H1 (cell line): Measurements from ENCODE around the gene FIG4. TPM values are rescaled to one million over a fixed set of nuclear protein-coding genes. Genes with fewer than 3 reads are reported as not detected.

ENCODE experiments used
- CTCF ChIA-PET: fragments of 300-600 bp; sonication (Branson Sonifier 250); formaldehyde crosslinking; loops from one replicate; lab custom pipeline; 2021; ENCODE audit not compliant: partially characterized antibody; lab: Charles Lee
- POLR2A ChIA-PET: fragments of 300-600 bp; sonication (Branson Sonifier 250); formaldehyde crosslinking; loops from one replicate; lab custom pipeline; 2021; ENCODE audit warnings: inconsistent platforms; ENCODE audit not compliant: partially characterized antibody; lab: Charles Lee
- DNase-seq, 2 experiments: peaks; one replicate each; pipeline versions ENCODE4 v3.0.0 to v3.0.0-alpha.2; 2010 to 2022; ENCODE audit warnings: low spot score in 2 of 2, low read depth in 1 of 2, mixed read lengths in 1 of 2
- FAIRE-seq: peaks from 2 replicates; lab custom pipeline; 2011; peaks lifted over from hg19 to GRCh38; lab: Jason Lieb, UNC
- H2AFZ ChIP-seq: 2 replicates; pipeline ENCODE4 v1.8.1; 2012; ENCODE audit warnings: low read length, inconsistent platforms
- H2AK5ac ChIP-seq: 2 replicates; pipeline ENCODE4 v1.6.1; 2013; ENCODE audit warnings: low read depth, low read length
- H2BK120ac ChIP-seq: replicated peaks from 2 replicates; pipeline ENCODE3; 2013; ENCODE audit warnings: low read depth, low read length, inconsistent platforms
- H2BK12ac ChIP-seq: 2 replicates; pipeline ENCODE4 v1.6.1; 2013; ENCODE audit warnings: low read depth, low read length
- H2BK15ac ChIP-seq: 2 replicates; pipeline ENCODE4 v1.6.1; 2013; ENCODE audit warnings: low read length
- H2BK20ac ChIP-seq: 2 replicates; pipeline ENCODE4 v1.6.1; 2013; ENCODE audit warnings: low read length
- H2BK5ac ChIP-seq: 2 replicates; pipeline ENCODE4 v1.6.1; 2013; ENCODE audit warnings: low read depth, low read length
- H3K14ac ChIP-seq: 2 replicates; pipeline ENCODE4 v1.6.1; 2013; ENCODE audit warnings: inconsistent platforms; ENCODE audit not compliant: insufficient read length
- H3K18ac ChIP-seq: 2 replicates; pipeline ENCODE4 v1.6.1; 2013; ENCODE audit warnings: low read length; ENCODE audit errors: extremely low read depth
- H3K23ac ChIP-seq: 2 replicates; pipeline ENCODE4 v1.6.1; 2013; ENCODE audit warnings: inconsistent platforms; ENCODE audit not compliant: insufficient read length
- H3K23me2 ChIP-seq: 2 replicates; pipeline ENCODE4 v1.6.1; 2013; ENCODE audit warnings: low read depth, low read length
- H3K27ac ChIP-seq: 2 replicates; pipeline ENCODE4 v1.6.1; 2011; ENCODE audit warnings: low read depth, low read length, inconsistent platforms
- H3K27me3 ChIP-seq, 4 experiments: replicated peaks in 1 of 4; 1 replicate in 1 of 4; 2 replicates in 3 of 4; pipeline versions ENCODE4 v1.6.1 to v1.8.1; 2011 to 2013; ENCODE audit warnings: low read length in 3 of 4, mild to moderate bottlenecking in 3 of 4, inconsistent platforms in 2 of 4, mixed read lengths in 2 of 4, moderate library complexity in 1 of 4; ENCODE audit not compliant: control insufficient read depth in 3 of 4, insufficient read depth in 3 of 4; ENCODE audit errors: extremely low read depth in 1 of 4
- H3K36me3 ChIP-seq, 4 experiments: 2 replicates each; pipeline versions ENCODE4 v1.6.1 to v1.8.1; 2011 to 2013; ENCODE audit warnings: mild to moderate bottlenecking in 4 of 4, low read length in 3 of 4, moderate library complexity in 2 of 4, control low read depth in 1 of 4, inconsistent platforms in 1 of 4; ENCODE audit not compliant: insufficient read depth in 4 of 4, control insufficient read depth in 2 of 4
- H3K4ac ChIP-seq: replicated peaks from 2 replicates; pipeline ENCODE3; 2013; ENCODE audit warnings: low read length, low read depth, mixed read lengths, inconsistent platforms; ENCODE audit not compliant: insufficient read length
- H3K4me1 ChIP-seq, 4 experiments: replicated peaks in 1 of 4; 1 replicate in 1 of 4; 2 replicates in 3 of 4; pipeline versions ENCODE4 v1.6.1 to v1.8.1; 2011 to 2013; ENCODE audit warnings: low read length in 3 of 4, inconsistent platforms in 2 of 4, mixed read lengths in 1 of 4; ENCODE audit not compliant: insufficient read depth in 4 of 4, control insufficient read depth in 3 of 4
- H3K4me2 ChIP-seq, 2 experiments: 2 replicates each; pipeline versions ENCODE4 v1.6.1 to v1.8.1; 2011 to 2013; ENCODE audit warnings: low read depth in 2 of 2, low read length in 2 of 2, control low read depth in 1 of 2, inconsistent platforms in 1 of 2, mild to moderate bottlenecking in 1 of 2; ENCODE audit not compliant: insufficient read depth in 1 of 2
- H3K4me3 ChIP-seq, 4 experiments: fragments of 200-600, 300-600 bp in 1 of 4; sonication (generic), shearing (Covaris generic), sonication (Bioruptor Twin) in 1 of 4; 2 replicates each; pipeline versions ENCODE4 v1.5.1 to v1.8.1; 2011 to 2016; ENCODE audit warnings: low read length in 4 of 4, low read depth in 3 of 4, control low read depth in 2 of 4, inconsistent platforms in 2 of 4, mild to moderate bottlenecking in 2 of 4, mixed read lengths in 1 of 4, moderate library complexity in 1 of 4; ENCODE audit not compliant: insufficient read depth in 2 of 4; ENCODE audit errors: extremely low read depth in 1 of 4
- H3K56ac ChIP-seq: replicated peaks from 2 replicates; pipeline ENCODE3; 2013; ENCODE audit warnings: low read depth, mild to moderate bottlenecking, mixed read lengths, low read length, inconsistent platforms; ENCODE audit not compliant: insufficient read length
- H3K79me1 ChIP-seq: 2 replicates; pipeline ENCODE4 v1.6.1; 2013; ENCODE audit warnings: low read depth, low read length, control low read depth
- H3K79me2 ChIP-seq, 2 experiments: 2 replicates each; pipeline versions ENCODE4 v1.6.1 to v1.8.1; 2012 to 2013; ENCODE audit warnings: low read length in 2 of 2, mild to moderate bottlenecking in 2 of 2, inconsistent platforms in 1 of 2; ENCODE audit not compliant: insufficient read depth in 2 of 2, control insufficient read depth in 1 of 2
- H3K9ac ChIP-seq, 4 experiments: replicated peaks in 1 of 4; 1 replicate in 1 of 4; 2 replicates in 3 of 4; pipeline versions ENCODE4 v1.6.1 to v1.8.1; 2011 to 2013; ENCODE audit warnings: low read depth in 3 of 4, low read length in 3 of 4, control low read depth in 2 of 4, mild to moderate bottlenecking in 2 of 4, moderate library complexity in 2 of 4, inconsistent platforms in 1 of 4; ENCODE audit errors: extremely low read depth in 1 of 4
- H3K9me3 ChIP-seq, 2 experiments: 2 replicates each; pipeline versions ENCODE4 v1.6.1 to v1.8.1; 2012 to 2013; ENCODE audit warnings: mild to moderate bottlenecking in 2 of 2, moderate library complexity in 2 of 2, control low read depth in 1 of 2, inconsistent platforms in 1 of 2, low read depth in 1 of 2, low read length in 1 of 2, mixed read lengths in 1 of 2; ENCODE audit not compliant: insufficient read depth in 2 of 2
- H4K20me1 ChIP-seq, 2 experiments: replicated peaks in 1 of 2; 2 replicates each; pipeline versions ENCODE3 to v1.8.1; 2011 to 2013; ENCODE audit warnings: inconsistent platforms in 2 of 2, low read length in 2 of 2, mild to moderate bottlenecking in 1 of 2; ENCODE audit not compliant: insufficient read depth in 2 of 2, control insufficient read depth in 1 of 2
- H4K5ac ChIP-seq: 2 replicates; pipeline ENCODE4 v1.6.1; 2013; ENCODE audit warnings: low read length, low read depth, mixed read lengths, inconsistent platforms; ENCODE audit not compliant: insufficient read length
- H4K8ac ChIP-seq: 2 replicates; pipeline ENCODE4 v1.8.0; 2013; ENCODE audit warnings: mild to moderate bottlenecking, moderate library complexity, low read length, inconsistent platforms; ENCODE audit not compliant: insufficient read depth; ENCODE audit errors: extremely low read depth
- H4K91ac ChIP-seq: replicated peaks from 2 replicates; pipeline ENCODE3; 2013; ENCODE audit warnings: low read length, mixed read lengths, inconsistent platforms; ENCODE audit not compliant: insufficient read length
- WGBS, 2 experiments: shearing (Covaris generic) in 1 of 2; methylation state at CpG; one replicate each; pipeline versions ENCODE4 v1.1.6 to v1.1.7; 2013 to 2015; ENCODE audit warnings: low lambda C conversion rate in 2 of 2, mixed read lengths in 2 of 2, inconsistent platforms in 1 of 2, low coverage in 1 of 2, missing lambda C conversion rate in 1 of 2; ENCODE audit not compliant: insufficient replicate concordance in 2 of 2, insufficient coverage in 1 of 2, insufficient read length in 1 of 2; ENCODE audit errors: extremely low coverage in 1 of 2, missing lambda C conversion rate in 1 of 2; 5-methylcytosine and 5-hydroxymethylcytosine counted together
- polyA plus RNA-seq, 7 experiments: library from polyadenylated mRNA; depleted of rRNA in 3 of 7; stranded (reverse) in 5 of 7; unstranded in 2 of 7; fragments of >200 nt in 5 of 7; fragments of 200-250 nt in 2 of 7; gene quantifications; 1 replicate in 5 of 7; 2 replicates in 1 of 7; 4 replicates in 1 of 7; pipeline versions ENCODE4 v1.2.1 to v1.2.3, GENCODE V29; 2011 to 2013; ENCODE audit warnings: missing spikeins in 2 of 7, mixed read lengths in 2 of 7
- total RNA-seq: library from RNA; stranded (reverse); fragmentation: NEBNext Ultra II Directional; extraction: Animal tissue kit (Norgen Biotek cat#: 25700); gene quantifications from 2 replicates; pipeline ENCODE4 v1.2.1, GENCODE V29; 2021

Gene FIG4
- total and polyA plus RNA-seq, 2 of the 8 experiments (the other 6 are each of a cell fraction or from before 2014, with no cell fraction given): 11.8 to 21.9 TPM

DNA sequence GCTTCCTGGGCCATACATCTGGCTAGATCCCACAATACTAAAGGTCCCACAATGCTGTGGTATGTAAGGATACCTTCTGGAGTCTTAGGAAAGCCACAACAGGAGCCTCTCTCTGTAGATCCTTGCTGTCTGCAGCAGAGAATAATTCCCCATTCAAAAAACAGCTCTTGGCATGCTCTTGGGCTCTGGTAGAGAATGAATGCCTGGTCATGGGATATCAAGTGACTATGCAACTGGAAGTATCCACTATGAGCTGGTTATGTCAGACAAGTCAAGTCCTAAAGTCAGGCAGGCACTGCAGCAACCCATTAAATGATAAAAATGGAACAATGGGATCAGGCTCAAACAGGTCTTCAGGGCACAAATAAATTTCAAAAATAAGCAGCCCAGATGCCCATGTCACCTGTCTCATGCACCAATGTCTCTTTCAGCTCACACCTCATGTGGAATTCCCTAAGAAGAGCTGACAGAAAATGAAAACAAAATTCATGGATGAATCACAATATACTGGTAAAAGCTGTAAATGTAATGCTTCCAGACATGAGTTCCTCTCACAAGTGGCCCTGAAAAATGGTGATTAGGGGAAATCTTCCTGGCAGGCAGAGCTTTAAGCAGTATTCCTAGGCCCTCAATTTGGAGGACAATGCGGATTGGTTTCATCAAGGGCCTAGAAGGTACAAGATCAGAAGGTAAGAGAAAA is 4.4 kb upstream of the FIG4 start:
- POLR2A ChIA-PET: interaction anchor here (0.6 kb wide), 1 partner anchor 353 kb away, joined by 3 read pairs; no protein-coding TSS in a partner anchor
- Histone ChIP-seq H3K4me2 (no peak overlapping the region), H4K8ac (no peak overlapping the region), H2BK120ac (no peak overlapping the region), H4K5ac (no peak overlapping the region), H3K23ac (no peak overlapping the region), H2BK20ac (no peak overlapping the region), H3K4ac (no peak overlapping the region), H2BK15ac (no peak overlapping the region), H3K14ac (no peak overlapping the region), H3K27ac (no peak overlapping the region), H3K79me2 (peaks cover 0 to 4% of the 10 kb centered on the region in 2 experiments; a peak in 2 of 4 replicates), H3K9ac (no peak overlapping the region), H4K20me1 (peaks cover 0 to 1% of the 10 kb centered on the region in 2 experiments), H3K4me1 (peaks cover 0 to under 1% (median 0%) of the 10 kb centered on the region in 4 experiments; a peak in 1 of 7 replicates), H2AK5ac (no peak overlapping the region), H3K18ac (no peak overlapping the region), H3K27me3 (no peaks in the 10 kb centered on the region), H4K91ac (no peak overlapping the region), H3K79me1 (no peaks in the 10 kb centered on the region), H3K4me3 (no peak overlapping the region), H3K36me3 (no peaks in the 10 kb centered on the region), H3K56ac (no peak overlapping the region), H3K23me2 (peaks cover 6% of the 10 kb centered on the region), H2AFZ (no peak overlapping the region), H3K9me3 (no peaks in the 10 kb centered on the region; a peak in 1 of 4 replicates), H2BK5ac (no peak overlapping the region), H2BK12ac (no peak overlapping the region)
- WGBS, 2 experiments: 95% methylated on average over 1 of the region's 1 CpG; no CpG with 5 or more reads in 1 of the 2 experiments
- no peak for DNase-seq
- CTCF ChIA-PET: interaction anchor here (1.0 to 2.7 kb wide), 4 partner anchors 8 to 353 kb away, joined by 3 to 7 read pairs (median 4); no protein-coding TSS in a partner anchor
- no peak for FAIRE-seq
